GM12878 (cell line): Measurements from ENCODE around the gene ZSWIM6.

Source experiments
- CHD2 ChIP-seq: IDR thresholded peaks from 2 replicates; pipeline ENCODE4 v1.6.1; 2011; ENCODE audit warnings: low read depth, low read length, improper control_type of control experiment, borderline replicate concordance
- CTCF ChIP-seq, 3 experiments: IDR thresholded peaks in 2 of 3; conservative IDR thresholded peaks in 1 of 3; 2 replicates each; pipeline ENCODE4 v1.5.1; 2011; ENCODE audit warnings: low read depth in 3 of 3, low read length in 3 of 3, mild to moderate bottlenecking in 3 of 3, control low read depth in 2 of 3, moderate library complexity in 2 of 3, inconsistent platforms in 1 of 3, mixed read lengths in 1 of 3; ENCODE audit not compliant: control insufficient read depth in 2 of 3, insufficient read depth in 1 of 3; ENCODE audit errors: extremely low read depth in 1 of 3
- DPF2 ChIP-seq: fragments of 450-650 bp; IDR thresholded peaks from 2 replicates; pipeline ENCODE4 v1.6.1; 2017; ENCODE audit warnings: mild to moderate bottlenecking
- EZH2 ChIP-seq: IDR thresholded peaks from 2 replicates; pipeline ENCODE4 v1.6.1; 2012; ENCODE audit warnings: low read depth, mild to moderate bottlenecking, control low read depth, inconsistent platforms, low read length, borderline replicate concordance; ENCODE audit not compliant: control insufficient read depth
- LARP7 ChIP-seq: fragments of 450-650 bp; IDR thresholded peaks from 2 replicates; pipeline ENCODE4 v1.6.1; 2017; ENCODE audit warnings: mild to moderate bottlenecking
- NFIC ChIP-seq: IDR thresholded peaks from 2 replicates; pipeline ENCODE4 v1.6.1; 2012; ENCODE audit warnings: low read depth, mild to moderate bottlenecking, inconsistent platforms, low read length, moderate library complexity
- PBX3 ChIP-seq: IDR thresholded peaks from 2 replicates; pipeline ENCODE4 v1.6.1; 2011; ENCODE audit warnings: mild to moderate bottlenecking, low read depth, low read length, moderate library complexity; ENCODE audit not compliant: insufficient replicate concordance
- POLR2A ChIP-seq: IDR thresholded peaks from 2 replicates; pipeline ENCODE4 v1.6.1; 2011; ENCODE audit warnings: low read depth, mild to moderate bottlenecking, low read length
- RB1 ChIP-seq: fragments of 450-650 bp; formaldehyde crosslinking; IDR thresholded peaks from 2 replicates; pipeline ENCODE4 v1.6.1; 2017; ENCODE audit warnings: mild to moderate bottlenecking, borderline replicate concordance
- SMC3 ChIP-seq: IDR thresholded peaks from 2 replicates; pipeline ENCODE4 v1.6.1; 2011; ENCODE audit warnings: low read length, improper control_type of control experiment, borderline replicate concordance
- TAF1 ChIP-seq: IDR thresholded peaks from 2 replicates; pipeline ENCODE4 v1.6.1; 2011; ENCODE audit warnings: mild to moderate bottlenecking, low read depth, low read length, borderline replicate concordance

- TF ChIP-seq DPF2 = no peak
- no peak for TF ChIP-seq NFIC
- no peak for TF ChIP-seq CTCF (IDR thresholded peaks at IDR 0.05 in 2 of 3, conservative IDR thresholded peaks at IDR 0.05 in 1 of 3; ENCODE audit: control insufficient read depth in 2 of 3, extremely low read depth in 1 of 3, insufficient read depth in 1 of 3, low read depth in 3 of 3, low read length in 3 of 3)
- no peak for TF ChIP-seq LARP7
- TF ChIP-seq TAF1 = no peak
- no peak for TF ChIP-seq POLR2A
- no peak for TF ChIP-seq PBX3
- TF ChIP-seq SMC3 = no peak
- no peak for TF ChIP-seq CHD2
- no peak for TF ChIP-seq EZH2
- TF ChIP-seq RB1 = no peak
Measured at GRCh38 chr5:61570767-61571166, 238.7 kb downstream of the ZSWIM6 start.
